ENCODE data around the gene CLEC16A.

Gene CLEC16A

DNA sequence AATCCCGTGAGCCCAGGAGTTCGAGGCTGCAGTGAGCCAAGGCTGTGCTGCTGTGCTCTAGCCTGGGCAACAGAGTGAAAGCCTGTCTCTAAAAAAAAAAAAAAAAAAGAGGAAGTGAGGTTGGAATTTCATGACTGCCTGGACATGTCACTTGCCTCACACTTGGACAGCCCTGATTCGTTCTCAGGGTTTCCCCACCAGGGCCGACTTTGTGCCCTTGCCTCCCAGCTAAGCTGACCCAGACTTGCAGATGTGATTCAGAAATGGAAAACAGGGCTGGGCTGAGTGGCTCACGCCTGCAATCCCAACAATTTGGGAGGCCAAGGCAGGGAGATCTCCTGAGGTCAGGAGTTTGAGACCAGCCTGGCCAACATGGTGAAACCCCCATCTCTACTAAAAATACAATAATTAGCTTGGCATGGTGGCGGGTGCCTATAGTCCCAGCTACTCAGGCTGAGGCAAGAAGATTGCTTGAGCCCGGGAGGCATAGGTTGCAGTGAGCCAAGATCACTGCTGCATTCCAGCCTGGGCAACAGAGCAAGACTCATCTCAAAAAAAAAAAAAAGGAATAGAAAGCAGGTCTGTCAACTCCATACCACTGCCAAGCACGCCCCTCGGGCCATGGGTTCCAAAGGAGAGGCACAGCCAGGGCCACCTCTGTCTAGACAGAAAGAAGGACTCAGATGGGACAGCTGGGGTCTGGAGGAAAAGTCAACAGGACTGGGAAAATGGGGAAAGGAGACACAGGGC lies 264.7 kb downstream of the CLEC16A start:
- Histone ChIP-seq H3K27ac (ENCODE audit: low read depth, low read length) (no peak overlapping the region), H3K9me3 (ENCODE audit: control insufficient read depth, insufficient read depth, low read length) (peaks cover 13% of the 10 kb centered on the region), H3K4me1 (ENCODE audit: control insufficient read depth, low read length) (peaks cover 23% of the 10 kb centered on the region), H3K79me2 (ENCODE audit: control insufficient read depth, low read length) (no peaks in the 10 kb centered on the region), H3K9me2 (replicated peaks; ENCODE audit: control insufficient read depth, low read length) (no peaks in the 10 kb centered on the region), H3K4me3 (ENCODE audit: low read length) (no peak overlapping the region), H3K36me3 (ENCODE audit: control insufficient read depth, low read length) (no peaks in the 10 kb centered on the region), H4K20me1 (ENCODE audit: control insufficient read depth, insufficient read depth, low read depth, low read length) (no peaks in the 10 kb centered on the region), H3F3A (ENCODE audit: control insufficient read depth, insufficient read depth) (no peaks in the 10 kb centered on the region), H3K4me2 (ENCODE audit: low read length) (no peak overlapping the region), H3K27me3 (ENCODE audit: control insufficient read depth, low read length) (peaks cover 68% of the 10 kb centered on the region)
- TF ChIP-seq EZH2phosphoT487 (IDR thresholded peaks at IDR 0.05; ENCODE audit: borderline replicate concordance, low read length) (no peak), CTCF (IDR thresholded peaks at IDR 0.05; ENCODE audit: low read depth, low read length, poor library complexity, severe bottlenecking) (no peak)

- Histone ChIP-seq H3K4me3 (ENCODE audit: low read length) (no peak overlapping the region), H3K36me3 (ENCODE audit: control insufficient read depth, low read length) (no peaks in the 10 kb centered on the region), H3K27me3 (ENCODE audit: control insufficient read depth, low read length) (peaks cover 59% of the 10 kb centered on the region), H3K4me1 (ENCODE audit: control insufficient read depth, low read length) (peaks cover 23% of the 10 kb centered on the region), H3K27ac (ENCODE audit: low read depth, low read length) (no peak overlapping the region), H4K20me1 (ENCODE audit: control insufficient read depth, insufficient read depth, low read depth, low read length) (no peaks in the 10 kb centered on the region), H3K9me2 (replicated peaks; ENCODE audit: control insufficient read depth, low read length) (no peaks in the 10 kb centered on the region), H3K79me2 (ENCODE audit: control insufficient read depth, low read length) (no peaks in the 10 kb centered on the region), H3K4me2 (ENCODE audit: low read length) (no peak overlapping the region), H3K9me3 (ENCODE audit: control insufficient read depth, insufficient read depth, low read length) (peaks cover 13% of the 10 kb centered on the region), H3F3A (ENCODE audit: control insufficient read depth, insufficient read depth) (no peaks in the 10 kb centered on the region)
- TF ChIP-seq CTCF (IDR thresholded peaks at IDR 0.05; ENCODE audit: low read depth, low read length, poor library complexity, severe bottlenecking) (no peak), EZH2phosphoT487 (IDR thresholded peaks at IDR 0.05; ENCODE audit: borderline replicate concordance, low read length) (no peak)
Observed at GRCh38 chr16:11210260-11210659, 265.9 kb downstream of the CLEC16A start.

DNA sequence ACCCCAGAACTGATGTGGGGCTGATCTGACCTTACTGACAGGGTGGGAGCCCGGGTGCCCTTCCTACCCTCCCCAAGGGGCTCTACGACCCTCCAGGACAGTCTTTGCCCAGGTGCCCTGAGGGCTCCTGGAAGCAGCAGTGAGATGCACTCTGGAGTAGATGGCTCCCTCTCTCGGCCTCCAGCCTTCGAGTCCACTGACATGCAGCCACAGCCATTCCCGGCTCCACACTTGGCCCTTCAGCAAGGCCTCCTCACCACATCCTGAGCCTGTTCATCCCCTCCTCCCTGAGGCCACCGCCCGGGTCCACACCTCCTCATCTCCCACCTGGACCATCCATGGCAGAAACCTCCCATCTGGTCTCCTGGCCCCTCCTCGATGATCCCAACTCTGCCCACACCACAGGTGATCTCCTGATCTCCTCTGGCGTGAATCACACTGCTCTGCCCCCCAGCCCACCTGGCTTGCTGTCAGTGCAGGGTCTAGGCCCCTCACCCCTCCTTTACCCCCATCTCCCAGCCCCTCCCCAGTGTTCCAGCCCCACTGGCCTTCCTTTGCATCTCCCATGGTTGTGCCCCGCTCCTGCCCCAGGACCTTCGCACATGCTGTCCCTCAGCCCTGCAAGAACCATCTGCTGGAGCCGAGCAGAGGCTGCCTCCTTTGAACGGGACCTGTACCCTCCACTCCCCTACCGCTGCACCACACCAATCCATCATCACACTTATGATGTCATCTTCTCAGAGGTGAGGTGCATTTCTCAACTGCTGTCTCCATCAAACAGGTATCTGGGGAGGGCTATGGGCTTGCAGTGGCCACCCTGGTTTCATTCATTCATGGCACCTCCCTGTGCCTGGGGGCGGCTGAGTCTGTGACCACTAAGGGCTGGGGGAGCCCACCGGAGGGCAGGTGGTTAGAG lies 267.0 kb downstream of the CLEC16A start:
- no peak overlapping the region for H3K4me3 ChIP-seq (ENCODE audit: low read length)
- H3K27me3 ChIP-seq (ENCODE audit: control insufficient read depth, low read length) = peaks cover 51% of the 10 kb centered on the region
- no peak overlapping the region for H3K4me2 ChIP-seq (ENCODE audit: low read length)
- no peaks in the 10 kb centered on the region for H3K79me2 ChIP-seq (ENCODE audit: control insufficient read depth, low read length)
- H4K20me1 ChIP-seq (ENCODE audit: control insufficient read depth, insufficient read depth, low read depth, low read length) = no peaks in the 10 kb centered on the region
- H3K9me2 ChIP-seq (replicated peaks; ENCODE audit: control insufficient read depth, low read length) = no peaks in the 10 kb centered on the region
- peaks cover 13% of the 10 kb centered on the region for H3K9me3 ChIP-seq (ENCODE audit: control insufficient read depth, insufficient read depth, low read length)
- H3K36me3 ChIP-seq (ENCODE audit: control insufficient read depth, low read length) = no peaks in the 10 kb centered on the region
- H3K4me1 ChIP-seq (ENCODE audit: control insufficient read depth, low read length) = peaks cover 14% of the 10 kb centered on the region; the same call in 1 of the 2 replicates
- TF ChIP-seq EZH2phosphoT487 (IDR thresholded peaks at IDR 0.05; ENCODE audit: borderline replicate concordance, low read length) (no peak), CTCF (IDR thresholded peaks at IDR 0.05; ENCODE audit: low read depth, low read length, poor library complexity, severe bottlenecking) (no peak)
- H3K27ac ChIP-seq (ENCODE audit: low read depth, low read length) = no peak overlapping the region
- no peaks in the 10 kb centered on the region for H3F3A ChIP-seq (ENCODE audit: control insufficient read depth, insufficient read depth)
